Calu3 (cell line): ENCODE measurements around the gene POGLUT2. TPM values are rescaled to one million over a fixed set of nuclear protein-coding genes. Genes with fewer than 3 reads are reported as not detected.

Experiments
- BruUV-seq: library from RNA; stranded (reverse); fragments of 400-500 nt; replicated peaks from 2 replicates; lab custom pipeline; 2021; lab: Mats Ljungman, UMichigan
- CTCF ChIA-PET: fragments of 300-600 bp; sonication (Branson Sonifier 250); formaldehyde crosslinking; loops from one replicate; lab custom pipeline; 2022; ENCODE audit warnings: antibody characterized with exemption; lab: Charles Lee
- DNase-seq: peaks from one replicate; pipeline ENCODE4 v3.0.0; 2022
- H3K27ac Mint-ChIP-seq: one replicate; pipeline ENCODE4 v1.8.0; 2022; ENCODE audit warnings: mixed read lengths; ENCODE audit not compliant: unreplicated experiment
- H3K27me3 Mint-ChIP-seq: one replicate; pipeline ENCODE4 v1.8.0; 2022; ENCODE audit warnings: mixed read lengths; ENCODE audit not compliant: unreplicated experiment
- H3K36me3 Mint-ChIP-seq: one replicate; pipeline ENCODE4 v1.8.0; 2022; ENCODE audit warnings: mild to moderate bottlenecking, moderate library complexity, mixed read lengths; ENCODE audit not compliant: insufficient read depth, unreplicated experiment
- H3K4me1 Mint-ChIP-seq: one replicate; pipeline ENCODE4 v1.8.0; 2022; ENCODE audit warnings: mild to moderate bottlenecking, low read depth, mixed read lengths; ENCODE audit not compliant: unreplicated experiment
- H3K4me3 Mint-ChIP-seq: one replicate; pipeline ENCODE4 v1.8.0; 2022; ENCODE audit warnings: mild to moderate bottlenecking, low read depth, moderate library complexity, mixed read lengths; ENCODE audit not compliant: unreplicated experiment
- H3K9me3 Mint-ChIP-seq: one replicate; pipeline ENCODE4 v1.8.0; 2022; ENCODE audit warnings: low read depth, mixed read lengths; ENCODE audit not compliant: unreplicated experiment
- intact Hi-C: fragments of 100-400 bp; cut with micrococcal nuclease; formaldehyde crosslinking; loops from one replicate; pipeline ENCODE4 v1.10.0; 2022; ENCODE audit not compliant: unreplicated experiment
- total RNA-seq: library from RNA; stranded (reverse); gene quantifications from 2 replicates; pipeline ENCODE4 v1.2.3, GENCODE V29; 2022
- TF ChIP-seq, protein P1 (sequence below): fragments of 200-600 bp; IDR thresholded peaks from one replicate; pipeline ENCODE4 v1.8.0; 2022; ENCODE audit warnings: antibody characterized with exemption; ENCODE audit not compliant: unreplicated experiment

Gene POGLUT2
- total RNA-seq, 1 experiment from 2014 or later = 2.3 TPM

DNA sequence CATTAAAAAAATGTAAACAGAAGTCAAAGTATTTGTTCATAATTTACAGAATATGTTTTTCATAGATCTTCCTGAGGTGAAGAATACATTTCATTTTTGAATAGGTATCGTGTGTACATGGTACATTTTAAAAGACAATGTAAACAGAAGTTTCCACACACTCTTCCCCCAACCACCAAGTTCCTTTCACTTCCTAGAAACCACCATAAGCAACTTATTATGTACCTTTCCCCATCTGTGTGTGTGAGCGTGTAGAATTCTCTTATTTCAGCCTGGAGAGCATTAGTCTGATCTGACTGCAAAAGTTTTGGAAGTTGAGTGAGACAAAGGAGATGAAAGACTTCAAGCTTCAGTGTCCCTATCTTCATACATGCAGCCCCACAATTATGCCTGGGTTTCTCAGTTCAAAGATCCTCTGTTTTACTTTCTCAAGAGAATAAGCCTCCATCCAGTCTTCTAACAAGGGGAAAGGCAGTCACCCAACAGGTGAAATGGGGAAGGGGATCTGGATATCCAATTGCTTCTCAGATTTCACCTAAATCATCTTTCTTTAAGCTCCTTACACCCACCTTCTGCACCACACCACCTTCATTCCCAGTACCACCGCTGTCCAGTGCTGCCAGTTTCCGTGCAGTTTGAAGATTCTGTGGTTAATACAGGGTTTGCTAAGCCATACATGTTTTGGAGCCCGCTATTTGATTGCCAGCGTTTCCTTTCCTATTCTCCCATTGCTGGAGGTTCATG is 27.3 kb downstream of the POGLUT2 start:
- no peaks in the 10 kb centered on the region for H3K9me3 Mint-ChIP-seq
- H3K4me1 Mint-ChIP-seq = no peaks in the 10 kb centered on the region
- no peak overlapping the region for H3K4me3 Mint-ChIP-seq
- CTCF ChIA-PET = no interaction called here
- intact Hi-C loops = no loop called here
- TF ChIP-seq, protein P1, sequence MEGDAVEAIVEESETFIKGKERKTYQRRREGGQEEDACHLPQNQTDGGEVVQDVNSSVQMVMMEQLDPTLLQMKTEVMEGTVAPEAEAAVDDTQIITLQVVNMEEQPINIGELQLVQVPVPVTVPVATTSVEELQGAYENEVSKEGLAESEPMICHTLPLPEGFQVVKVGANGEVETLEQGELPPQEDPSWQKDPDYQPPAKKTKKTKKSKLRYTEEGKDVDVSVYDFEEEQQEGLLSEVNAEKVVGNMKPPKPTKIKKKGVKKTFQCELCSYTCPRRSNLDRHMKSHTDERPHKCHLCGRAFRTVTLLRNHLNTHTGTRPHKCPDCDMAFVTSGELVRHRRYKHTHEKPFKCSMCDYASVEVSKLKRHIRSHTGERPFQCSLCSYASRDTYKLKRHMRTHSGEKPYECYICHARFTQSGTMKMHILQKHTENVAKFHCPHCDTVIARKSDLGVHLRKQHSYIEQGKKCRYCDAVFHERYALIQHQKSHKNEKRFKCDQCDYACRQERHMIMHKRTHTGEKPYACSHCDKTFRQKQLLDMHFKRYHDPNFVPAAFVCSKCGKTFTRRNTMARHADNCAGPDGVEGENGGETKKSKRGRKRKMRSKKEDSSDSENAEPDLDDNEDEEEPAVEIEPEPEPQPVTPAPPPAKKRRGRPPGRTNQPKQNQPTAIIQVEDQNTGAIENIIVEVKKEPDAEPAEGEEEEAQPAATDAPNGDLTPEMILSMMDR = no peak
- no peak for DNase-seq
- no peaks in the 10 kb centered on the region for H3K27me3 Mint-ChIP-seq
- BruUV-seq = TSS peak; percentile 33
- peaks cover 20% of the 10 kb centered on the region for H3K36me3 Mint-ChIP-seq
- H3K27ac Mint-ChIP-seq = no peak overlapping the region

DNA sequence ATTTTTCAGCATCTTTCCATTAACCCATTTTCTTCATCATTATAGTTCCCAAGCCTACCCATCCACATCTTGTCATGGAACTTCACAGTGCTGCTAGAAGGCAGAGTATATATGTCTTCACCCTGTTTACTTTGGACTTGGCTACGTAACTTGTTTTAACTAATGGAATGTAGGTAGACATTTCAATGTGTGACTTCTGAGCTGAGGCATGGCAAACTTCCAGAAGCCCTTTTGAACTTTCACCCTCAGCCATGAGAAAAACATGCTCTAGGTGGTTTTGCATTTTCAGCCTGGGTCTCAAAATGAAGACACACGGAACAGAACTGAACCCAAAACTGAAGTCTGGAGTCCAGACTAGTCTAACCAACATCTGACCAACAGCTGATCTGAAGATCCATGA is 28.3 kb downstream of the POGLUT2 start:
- BruUV-seq = no TSS peak
- Mint-ChIP-seq H3K36me3 (peaks cover 20% of the 10 kb centered on the region), H3K27ac (no peak overlapping the region), H3K9me3 (no peaks in the 10 kb centered on the region), H3K27me3 (no peaks in the 10 kb centered on the region), H3K4me3 (no peak overlapping the region), H3K4me1 (no peaks in the 10 kb centered on the region)
- CTCF ChIA-PET = no interaction called here
- intact Hi-C loops = no loop called here
- TF ChIP-seq, protein P1 = no peak
- DNase-seq = no peak

DNA sequence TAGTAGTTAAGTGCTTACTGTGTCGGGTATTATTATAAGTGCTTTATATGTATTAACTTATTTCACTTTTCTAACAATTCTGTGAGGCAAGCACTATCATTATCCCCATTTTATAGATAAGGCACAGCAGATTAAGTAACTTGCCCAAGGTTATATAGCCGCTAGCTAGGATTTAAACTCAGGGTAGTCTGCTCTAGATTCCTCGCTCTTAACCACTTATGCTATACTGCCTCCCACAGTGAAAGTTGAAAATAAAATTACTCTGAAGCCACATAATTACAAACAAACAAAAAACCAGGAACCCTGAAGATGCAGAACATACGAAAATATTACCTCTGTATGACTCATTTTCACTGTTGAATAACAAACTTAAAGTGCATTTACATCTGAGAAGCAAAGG is 29.1 kb downstream of the POGLUT2 start:
- Mint-ChIP-seq H3K9me3 (no peaks in the 10 kb centered on the region), H3K4me3 (no peak overlapping the region), H3K27ac (no peak overlapping the region), H3K36me3 (peaks cover 20% of the 10 kb centered on the region), H3K4me1 (no peaks in the 10 kb centered on the region), H3K27me3 (no peaks in the 10 kb centered on the region)
- BruUV-seq = no TSS peak
- CTCF ChIA-PET = no interaction called here
- intact Hi-C loops = no loop called here
- TF ChIP-seq, protein P1 = no peak
- DNase-seq = no peak

DNA sequence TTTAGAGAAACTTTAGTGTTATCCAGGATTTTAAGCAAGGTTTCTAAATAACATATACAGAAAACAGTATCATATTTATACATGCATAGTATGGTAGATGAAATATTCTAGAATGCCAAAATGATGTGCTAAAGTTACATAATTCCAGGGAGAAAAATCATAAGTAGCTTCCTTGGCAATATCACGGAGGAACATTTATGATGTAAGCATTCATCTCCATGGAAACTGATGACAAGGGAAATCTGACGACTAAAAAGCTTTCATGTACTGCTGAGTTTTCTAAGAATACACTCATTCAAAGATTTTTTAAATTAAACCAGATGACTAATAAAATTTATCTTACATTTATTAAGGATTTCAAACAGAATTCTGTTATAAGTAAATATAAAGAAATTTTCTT is 29.9 kb downstream of the POGLUT2 start:
- Mint-ChIP-seq H3K36me3 (peaks cover 14% of the 10 kb centered on the region), H3K9me3 (no peaks in the 10 kb centered on the region), H3K27ac (no peak overlapping the region), H3K4me3 (no peak overlapping the region), H3K4me1 (no peaks in the 10 kb centered on the region), H3K27me3 (no peaks in the 10 kb centered on the region)
- CTCF ChIA-PET = no interaction called here
- no TSS peak for BruUV-seq
- intact Hi-C loops = no loop called here
- TF ChIP-seq, protein P1 = no peak
- no peak for DNase-seq
